Upper lobe of left lung (tissue), 4 donors: Measurements from ENCODE around the gene PLCB1.

Source experiments
- EP300 ChIP-seq, 4 donors: sonication (generic); formaldehyde crosslinking; IDR thresholded peaks; one replicate each; pipeline ENCODE4 v1.5.1; 2017; ENCODE audit warnings: antibody characterized with exemption in 4 of 4, control low read depth in 2 of 4
- POLR2A ChIP-seq, 4 donors: fragments of 450-650 bp; IDR thresholded peaks; one replicate each; pipeline ENCODE4 v1.5.1; 2016 to 2017; ENCODE audit warnings: antibody characterized with exemption in 4 of 4, mild to moderate bottlenecking in 2 of 4
- TF ChIP-seq, protein P1 (sequence below), 6 experiments: fragments of 450-650 bp in 4 of 6; fragments of 200-600 bp in 2 of 6; sonication (generic) in 2 of 6; IDR thresholded peaks; one replicate each; pipeline ENCODE4 v1.5.1; 2016 to 2019; ENCODE audit warnings: antibody characterized with exemption in 6 of 6

DNA sequence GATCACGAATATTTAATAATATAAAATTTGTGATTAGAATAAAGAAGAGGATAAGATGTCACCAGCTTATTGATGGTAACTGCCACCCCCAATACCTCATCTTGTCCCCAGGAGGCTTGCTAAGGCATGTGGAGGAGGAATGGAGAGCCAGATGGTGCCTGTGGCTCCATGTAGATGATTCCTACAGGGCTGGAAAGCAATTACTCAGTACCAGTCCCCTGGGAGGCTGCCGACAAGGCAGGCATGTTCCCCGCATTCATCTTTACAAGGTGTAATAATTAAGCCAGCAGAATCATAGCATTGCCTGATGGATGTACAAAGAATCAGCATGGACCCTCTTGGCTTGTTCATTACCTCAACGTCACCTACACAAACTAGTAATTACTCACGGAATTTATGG is 155.3 kb downstream of the PLCB1 start:
- TF ChIP-seq POLR2A (IDR thresholded peaks at IDR 0.05) = no peak
- TF ChIP-seq, protein P1, sequence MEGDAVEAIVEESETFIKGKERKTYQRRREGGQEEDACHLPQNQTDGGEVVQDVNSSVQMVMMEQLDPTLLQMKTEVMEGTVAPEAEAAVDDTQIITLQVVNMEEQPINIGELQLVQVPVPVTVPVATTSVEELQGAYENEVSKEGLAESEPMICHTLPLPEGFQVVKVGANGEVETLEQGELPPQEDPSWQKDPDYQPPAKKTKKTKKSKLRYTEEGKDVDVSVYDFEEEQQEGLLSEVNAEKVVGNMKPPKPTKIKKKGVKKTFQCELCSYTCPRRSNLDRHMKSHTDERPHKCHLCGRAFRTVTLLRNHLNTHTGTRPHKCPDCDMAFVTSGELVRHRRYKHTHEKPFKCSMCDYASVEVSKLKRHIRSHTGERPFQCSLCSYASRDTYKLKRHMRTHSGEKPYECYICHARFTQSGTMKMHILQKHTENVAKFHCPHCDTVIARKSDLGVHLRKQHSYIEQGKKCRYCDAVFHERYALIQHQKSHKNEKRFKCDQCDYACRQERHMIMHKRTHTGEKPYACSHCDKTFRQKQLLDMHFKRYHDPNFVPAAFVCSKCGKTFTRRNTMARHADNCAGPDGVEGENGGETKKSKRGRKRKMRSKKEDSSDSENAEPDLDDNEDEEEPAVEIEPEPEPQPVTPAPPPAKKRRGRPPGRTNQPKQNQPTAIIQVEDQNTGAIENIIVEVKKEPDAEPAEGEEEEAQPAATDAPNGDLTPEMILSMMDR (IDR thresholded peaks at IDR 0.05) = no peak
- TF ChIP-seq EP300 (IDR thresholded peaks at IDR 0.05) = no peak
